K562 (cell line): ENCODE measurements around the gene JAG2. TPM values are rescaled to one million over a fixed set of nuclear protein-coding genes. Genes with fewer than 3 reads are reported as not detected.
A peak's percentile ranks its signal among the peaks of the same experiment; 100 is the strongest.

ENCODE experiments used
- ATAC-seq: fragments of 200-7000 bp; cut with Tn5 transposase; 3 replicates; pipeline ENCODE4 v1.9.1; 2020; ENCODE audit warnings: moderate library complexity
- BruUV-seq: library from RNA; stranded (reverse); fragments of 400-500 nt; replicated peaks from 2 replicates; lab custom pipeline; 2021; lab: Mats Ljungman, UMichigan
- CTCF ChIA-PET: fragments of 300-600 bp; formaldehyde crosslinking; extraction: SDS; loops from one replicate; lab custom pipeline; 2021; ENCODE audit warnings: low intra/inter-chr PET ratio; lab: Yijun Ruan, JAX
- POLR2A ChIA-PET: fragments of 300-600, 350-650 bp; sonication (Branson Sonifier 250); formaldehyde crosslinking; extraction: SDS; loops from one replicate; lab custom pipeline; 2021; ENCODE audit warnings: antibody characterized with exemption, inconsistent platforms; lab: Yijun Ruan, JAX
- DNase-seq, 4 experiments: peaks; one replicate each; pipeline versions ENCODE4 v3.0.0 to v3.0.0-alpha.2; 2011 to 2018; ENCODE audit warnings: low spot score in 3 of 4, mixed read lengths in 3 of 4; ENCODE audit errors: extremely low read depth in 1 of 4
- FAIRE-seq: peaks from 2 replicates; lab custom pipeline; 2011; peaks lifted over from hg19 to GRCh38; lab: Jason Lieb, UNC
- H2AFZ ChIP-seq: 2 replicates; pipeline ENCODE4 v1.6.0; 2011; ENCODE audit warnings: low read depth, low read length, control low read depth, inconsistent platforms
- H3K27ac ChIP-seq: fragments of 200-600 bp; 3 replicates; pipeline ENCODE4 v1.8.0; 2011; ENCODE audit warnings: low read depth, mild to moderate bottlenecking, control low read depth, inconsistent platforms, low read length, moderate library complexity, mixed read lengths; ENCODE audit errors: extremely low read depth
- H3K27me3 ChIP-seq, 2 experiments: fragments of 300-600 bp in 1 of 2; 2 replicates in 1 of 2; 3 replicates in 1 of 2; pipeline versions ENCODE4 v1.6.0 to v1.8.0; 2011; ENCODE audit warnings: inconsistent platforms in 2 of 2, low read length in 2 of 2, mild to moderate bottlenecking in 1 of 2, mixed read lengths in 1 of 2, moderate library complexity in 1 of 2; ENCODE audit not compliant: control insufficient read depth in 2 of 2, insufficient read depth in 2 of 2
- H3K36me3 ChIP-seq: fragments of 300-600 bp; 3 replicates; pipeline ENCODE4 v1.8.0; 2011; ENCODE audit warnings: mild to moderate bottlenecking, low read length, inconsistent platforms; ENCODE audit not compliant: control insufficient read depth, insufficient read depth
- H3K4me1 ChIP-seq, 2 experiments: fragments of 200-600 bp in 1 of 2; replicated peaks in 1 of 2; 2 replicates in 1 of 2; 3 replicates in 1 of 2; pipeline versions ENCODE4 v1.5.1 to v1.8.0; 2011; ENCODE audit warnings: inconsistent platforms in 2 of 2, low read length in 2 of 2, mild to moderate bottlenecking in 1 of 2, mixed read lengths in 1 of 2, moderate library complexity in 1 of 2; ENCODE audit not compliant: control insufficient read depth in 2 of 2, insufficient read depth in 2 of 2
- H3K4me2 ChIP-seq: 2 replicates; pipeline ENCODE4 v1.6.1; 2011; ENCODE audit warnings: low read length, control low read depth, inconsistent platforms, mixed read lengths; ENCODE audit not compliant: insufficient read depth
- H3K4me3 ChIP-seq: fragments of 200-600 bp; sonication (generic), shearing (Covaris generic); 2 replicates; pipeline ENCODE4 v1.5.1; 2016; ENCODE audit warnings: control low read depth, inconsistent platforms
- H3K79me2 ChIP-seq: fragments of 200-600 bp; 3 replicates; pipeline ENCODE4 v1.8.0; 2011; ENCODE audit warnings: low read length, inconsistent platforms; ENCODE audit not compliant: control insufficient read depth, insufficient read depth
- H3K9ac ChIP-seq, 2 experiments: 2 replicates each; pipeline versions ENCODE4 v1.6.0 to v1.6.1; 2011; ENCODE audit warnings: low read depth in 2 of 2, low read length in 2 of 2, control low read depth in 1 of 2, inconsistent platforms in 1 of 2, mild to moderate bottlenecking in 1 of 2, mixed read lengths in 1 of 2; ENCODE audit not compliant: insufficient read depth in 1 of 2
- H3K9me1 ChIP-seq: one replicate; pipeline ENCODE4 v1.6.0; 2011; ENCODE audit warnings: inconsistent platforms, mild to moderate bottlenecking, low read length, moderate library complexity; ENCODE audit not compliant: control insufficient read depth, insufficient read depth
- H3K9me3 ChIP-seq: replicated peaks from 2 replicates; pipeline ENCODE4 v1.5.1; 2011; ENCODE audit warnings: low read depth, low read length, inconsistent platforms; ENCODE audit not compliant: control insufficient read depth, insufficient read depth
- H4K20me1 ChIP-seq: replicated peaks from 2 replicates; pipeline ENCODE4 v1.6.1; 2011; ENCODE audit warnings: low read length, inconsistent platforms, mixed read lengths; ENCODE audit not compliant: control insufficient read depth, insufficient read depth
- FOXJ3 ChIP-seq: sonication (generic); formaldehyde crosslinking; IDR thresholded peaks from 2 replicates; pipeline ENCODE4 v1.4.0; 2020; ENCODE audit warnings: mild to moderate bottlenecking, missing genetic modification reagents
- MEF2A ChIP-seq: IDR thresholded peaks from 2 replicates; pipeline ENCODE4 v1.6.1; 2011; ENCODE audit warnings: low read depth, mild to moderate bottlenecking, low read length, moderate library complexity; ENCODE audit not compliant: control insufficient read depth
- MEF2D ChIP-seq: conservative IDR thresholded peaks from 2 replicates; pipeline ENCODE4 v1.6.1; 2016; ENCODE audit warnings: low read depth, missing genetic modification characterization, missing compliant biosample characterization
- WGBS: fragments of 100-300 bp; shearing (Covaris generic); methylation state at CpG from one replicate; pipeline ENCODE4 v1.1.6; 2016; ENCODE audit warnings: low coverage, mixed read lengths; ENCODE audit not compliant: insufficient coverage; ENCODE audit errors: missing lambda C conversion rate; 5-methylcytosine and 5-hydroxymethylcytosine counted together
- in situ Hi-C: fragments of 300-500 bp; cut with MboI; formaldehyde crosslinking; loops from 4 replicates; pipeline ENCODE4 v1.15.0; 2018; ENCODE audit warnings: inconsistent platforms, mixed read lengths
- intact Hi-C: fragments of 100-400 bp; cut with micrococcal nuclease; formaldehyde crosslinking; loops from 2 replicates; pipeline ENCODE4 v1.14.2; 2022
- polyA plus RNA-seq, 8 experiments: library from polyadenylated mRNA; depleted of rRNA in 4 of 8; stranded (reverse) in 5 of 8; unstranded in 3 of 8; fragments of >200 nt; fragmentation: Nextera tagmentation in 2 of 8; fragmentation: Illumina TruSeq in 1 of 8; extraction: Ambion mirVana in 2 of 8; extraction: Trizol in 1 of 8; gene quantifications; 2 replicates each; pipeline versions ENCODE4 v1.2.1 to v1.2.3, GENCODE V29; 2011 to 2014; ENCODE audit warnings: inconsistent platforms in 1 of 8, missing spikeins in 1 of 8
- total RNA-seq, 7 experiments: library from RNA; depleted of rRNA in 6 of 7; stranded (reverse); fragments of >200 nt in 6 of 7; fragmentation: Illumina TruSeq in 2 of 7; extraction: Trizol in 2 of 7; gene quantifications; 2 replicates each; pipeline versions ENCODE4 v1.2.1 to v1.2.3, GENCODE V29; 2011 to 2021; ENCODE audit warnings: low replicate concordance in 1 of 7

JAG2 gene
- total and polyA plus RNA-seq, 9 of the 15 experiments (the other 6 are each of a cell fraction or from before 2014, with no cell fraction given), result 0.25 to 48.4 (median 8.6) TPM

DNA sequence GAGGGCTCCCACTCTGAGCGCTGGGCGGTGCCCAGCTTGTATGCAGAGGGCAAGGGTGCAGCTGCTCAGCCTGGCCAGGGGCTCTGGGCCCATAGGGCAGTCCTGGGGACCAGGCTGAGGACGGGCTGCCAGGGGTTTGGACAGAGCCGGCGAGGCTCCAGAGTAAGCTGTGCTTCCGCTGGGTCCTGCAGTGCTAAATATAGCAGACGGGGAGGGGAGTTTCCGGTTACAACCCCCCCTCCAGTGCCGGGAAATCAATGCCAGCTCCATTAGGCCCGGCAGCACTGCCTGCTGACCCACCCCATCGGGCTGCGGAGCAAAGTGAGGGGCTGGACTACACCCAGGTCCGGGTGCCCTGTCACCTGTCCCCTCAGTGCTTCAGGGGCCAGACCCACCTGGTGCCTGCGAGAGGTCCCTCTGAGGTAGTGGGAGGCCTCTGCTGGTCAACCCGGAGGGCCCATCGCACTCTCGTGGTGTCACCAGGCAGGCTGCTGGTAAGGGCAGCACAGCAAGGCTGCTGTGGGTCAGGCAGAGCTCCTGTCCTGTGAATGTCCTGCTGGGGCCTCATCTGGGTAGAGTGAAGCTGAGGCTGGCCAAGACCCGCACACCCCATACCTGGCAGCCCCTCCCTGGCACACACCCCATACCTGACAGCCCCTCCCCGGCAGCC, 2.6 kb upstream of the JAG2 start:
- FAIRE-seq (no peak), DNase-seq (no peak), ATAC-seq (no peak)
- Histone ChIP-seq H2AFZ (no peak overlapping the region), H3K4me1 (peaks cover 10 to 71% of the 10 kb centered on the region in 2 experiments; a peak in 4 of 5 replicates), H3K36me3 (peaks cover 6% of the 10 kb centered on the region; the same call in 1 of the 3 replicates), H3K4me3 (no peak overlapping the region), H3K79me2 (peaks cover 17% of the 10 kb centered on the region), H3K27ac (no peak overlapping the region), H3K9me3 (no peaks in the 10 kb centered on the region), H3K4me2 (no peak overlapping the region), H3K27me3 (no peaks in the 10 kb centered on the region), H3K9me1 (no peaks in the 10 kb centered on the region), H4K20me1 (no peaks in the 10 kb centered on the region; the same call in 1 of the 2 replicates), H3K9ac (peak overlapping the region in 1 of 2 experiments; percentile 76; a peak in 2 of 4 replicates)
- ChIA-PET CTCF (no interaction called here), POLR2A (interaction anchor here (0.6 to 1.1 kb wide), 3 partner anchors 12 to 22 kb away, joined by 3 to 4 read pairs (median 3); no protein-coding TSS in a partner anchor)
- 0 out of 2 replicates have a peak, but pooled peaks have one; percentile 40 for TF ChIP-seq MEF2D (tag)
- no peak for TF ChIP-seq FOXJ3 (CRISPR knock-in tag)
- TF ChIP-seq MEF2A, result 0 out of 2 replicates have a peak, but pooled peaks have one; percentile 43
- intact Hi-C loops (no loop called here), in situ Hi-C loops (no loop called here)
- no TSS peak for BruUV-seq
- WGBS, result 22% methylated on average over 9 of the region's 19 CpGs
